Liver (tissue), 9 donors: ENCODE measurements around the gene PDLIM4. TPM values are rescaled to one million over a fixed set of nuclear protein-coding genes. Genes with fewer than 3 reads are reported as not detected.
A peak's percentile ranks its signal among the peaks of the same experiment; 100 is the strongest.

ENCODE experiments used
- DNase-seq: peaks from one replicate; pipeline ENCODE4 v3.0.0-alpha.2; 2017; ENCODE audit warnings: low spot score
- H3K27ac ChIP-seq, 2 donors: one replicate each; pipeline ENCODE4 v1.7.0; 2013; ENCODE audit warnings: inconsistent platforms in 2 of 2, low read length in 2 of 2, control low read depth in 1 of 2, low read depth in 1 of 2, mild to moderate bottlenecking in 1 of 2
- H3K27me3 ChIP-seq, 4 donors: one replicate each; pipeline versions ENCODE4 v1.6.1 to v1.7.0; 2013; ENCODE audit warnings: low read length in 3 of 4, inconsistent platforms in 1 of 4, mild to moderate bottlenecking in 1 of 4, moderate library complexity in 1 of 4; ENCODE audit not compliant: control insufficient read depth in 4 of 4, insufficient read depth in 4 of 4
- H3K36me3 ChIP-seq, 4 donors: one replicate each; pipeline versions ENCODE4 v1.6.1 to v1.7.0; 2013; ENCODE audit warnings: low read length in 3 of 4, mild to moderate bottlenecking in 3 of 4, low read depth in 1 of 4, moderate library complexity in 1 of 4; ENCODE audit not compliant: control insufficient read depth in 4 of 4, insufficient read depth in 3 of 4
- H3K4me1 ChIP-seq, 4 donors: one replicate each; pipeline versions ENCODE4 v1.6.1 to v1.7.0; 2013; ENCODE audit warnings: low read length in 3 of 4, mild to moderate bottlenecking in 3 of 4, moderate library complexity in 1 of 4; ENCODE audit not compliant: control insufficient read depth in 4 of 4, insufficient read depth in 4 of 4
- H3K4me3 ChIP-seq, 3 donors: one replicate each; pipeline versions ENCODE4 v1.6.1 to v1.7.0; 2013; ENCODE audit warnings: low read length in 3 of 3, control low read depth in 1 of 3, low read depth in 1 of 3, mild to moderate bottlenecking in 1 of 3
- H3K9ac ChIP-seq, 2 donors: one replicate each; pipeline ENCODE4 v1.7.0; 2013; ENCODE audit warnings: low read length in 2 of 2, mild to moderate bottlenecking in 2 of 2, moderate library complexity in 2 of 2, control low read depth in 1 of 2, low read depth in 1 of 2
- H3K9me3 ChIP-seq, 4 donors: one replicate each; pipeline versions ENCODE4 v1.6.1 to v1.7.0; 2013; ENCODE audit warnings: low read length in 3 of 4; ENCODE audit not compliant: control insufficient read depth in 4 of 4
- EGR1 ChIP-seq, 2 donors: IDR thresholded peaks; 2 replicates each; pipeline ENCODE4 v1.6.1; 2016 to 2018; ENCODE audit warnings: antibody characterized with exemption in 2 of 2, low read depth in 2 of 2
- FOXA1 ChIP-seq: IDR thresholded peaks from 2 replicates; pipeline ENCODE4 v1.6.1; 2016; ENCODE audit warnings: antibody characterized with exemption
- FOXA2 ChIP-seq: IDR thresholded peaks from 2 replicates; pipeline ENCODE4 v1.6.1; 2016; ENCODE audit warnings: antibody characterized with exemption
- GABPA ChIP-seq, 2 donors: IDR thresholded peaks in 1 of 2; conservative IDR thresholded peaks in 1 of 2; 2 replicates each; pipeline ENCODE4 v1.6.1; 2016; ENCODE audit warnings: antibody characterized with exemption in 2 of 2, mild to moderate bottlenecking in 1 of 2, moderate library complexity in 1 of 2
- HNF4A ChIP-seq, 2 donors: conservative IDR thresholded peaks; 2 replicates each; pipeline ENCODE4 v1.6.1; 2016; ENCODE audit warnings: antibody characterized with exemption in 2 of 2, mild to moderate bottlenecking in 2 of 2
- HNF4G ChIP-seq: IDR thresholded peaks from 2 replicates; pipeline ENCODE4 v1.6.1; 2016; ENCODE audit warnings: antibody characterized with exemption
- JUND ChIP-seq, 2 donors: IDR thresholded peaks; 2 replicates each; pipeline ENCODE4 v1.6.1; 2016; ENCODE audit warnings: antibody characterized with exemption in 2 of 2
- MAX ChIP-seq: IDR thresholded peaks from 2 replicates; pipeline ENCODE4 v1.6.1; 2016; ENCODE audit warnings: antibody characterized with exemption
- NR2F2 ChIP-seq: IDR thresholded peaks from 2 replicates; pipeline ENCODE4 v1.6.1; 2016; ENCODE audit warnings: antibody characterized with exemption
- RAD21 ChIP-seq, 2 donors: IDR thresholded peaks; 2 replicates each; pipeline ENCODE4 v1.6.1; 2016; ENCODE audit warnings: antibody characterized with exemption in 2 of 2, mild to moderate bottlenecking in 2 of 2
- RXRA ChIP-seq, 2 donors: IDR thresholded peaks; 2 replicates each; pipeline ENCODE4 v1.6.1; 2017 to 2018; ENCODE audit warnings: antibody characterized with exemption in 2 of 2, mild to moderate bottlenecking in 1 of 2
- SP1 ChIP-seq: IDR thresholded peaks from 2 replicates; pipeline ENCODE4 v1.6.1; 2018; ENCODE audit warnings: antibody characterized with exemption, mild to moderate bottlenecking
- TAF1 ChIP-seq: conservative IDR thresholded peaks from 2 replicates; pipeline ENCODE4 v1.6.1; 2016; ENCODE audit warnings: antibody characterized with exemption, mild to moderate bottlenecking
- YY1 ChIP-seq: IDR thresholded peaks from 2 replicates; pipeline ENCODE4 v1.6.1; 2016; ENCODE audit warnings: antibody characterized with exemption, mild to moderate bottlenecking
- ZBTB33 ChIP-seq: IDR thresholded peaks from 2 replicates; pipeline ENCODE4 v1.6.1; 2016; ENCODE audit warnings: antibody characterized with exemption
- WGBS: extraction: QIAGEN DNeasy Blood & Tissue Kit; methylation state at CpG from one replicate; pipeline ENCODE4 v1.1.7; 2013; 5-methylcytosine and 5-hydroxymethylcytosine counted together
- polyA plus RNA-seq, 2 donors: library from polyadenylated mRNA; stranded (reverse) in 1 of 2; unstranded in 1 of 2; fragments of 200-250 nt in 1 of 2; fragments of >200 nt in 1 of 2; fragmentation: Nextera tagmentation in 1 of 2; extraction: Ambion mirVana in 1 of 2; gene quantifications; one replicate each; pipeline versions ENCODE4 v1.2.1 to v1.2.3, GENCODE V29; 2013 to 2015
- total RNA-seq, 2 donors: library from RNA; depleted of rRNA; stranded (reverse); fragments of >200 nt; gene quantifications; one replicate each; pipeline ENCODE4 v1.2.3, GENCODE V29; 2014
- TF ChIP-seq, protein P1 (sequence below): IDR thresholded peaks from 2 replicates; pipeline ENCODE4 v1.6.1; 2016; ENCODE audit warnings: antibody characterized with exemption
- TF ChIP-seq, protein P2 (sequence below): IDR thresholded peaks from 2 replicates; pipeline ENCODE4 v1.6.1; 2016; ENCODE audit warnings: antibody characterized with exemption, mild to moderate bottlenecking
- TF ChIP-seq, protein P3 (sequence below): fragments of 150-350 bp; IDR thresholded peaks from 2 replicates; pipeline ENCODE4 v1.5.1; 2017; ENCODE audit warnings: improper control_type of control experiment, low read depth, low read length; ENCODE audit not compliant: missing input control
- donor health status: healthy.
- donor health status: healthy.
- donor health status: healthy.
- donor health status: healthy.
- donor health status: healthy.

PDLIM4 gene
- total and polyA plus RNA-seq, 4 donors: 0.25 to 0.93 (median 0.65) TPM

GRCh38 chr5:132227235-132227484, 30.3 kb upstream of the PDLIM4 start:
- TF ChIP-seq SP1 (no peak), TAF1 (no peak), FOXA2 (no peak), HNF4A (conservative IDR thresholded peaks at IDR 0.05) (no peak), RAD21 (IDR thresholded peaks at IDR 0.05) (no peak), ZBTB33 (no peak), MAX (no peak), NR2F2 (no peak), EGR1 (IDR thresholded peaks at IDR 0.05; ENCODE audit: low read depth in 2 of 2) (no peak), HNF4G (no peak), GABPA (IDR thresholded peaks at IDR 0.05 in 1 of 2, conservative IDR thresholded peaks at IDR 0.05 in 1 of 2) (no peak), JUND (IDR thresholded peaks at IDR 0.05) (no peak), YY1 (no peak), RXRA (IDR thresholded peaks at IDR 0.05) (no peak), FOXA1 (no peak)
- TF ChIP-seq, protein P1, sequence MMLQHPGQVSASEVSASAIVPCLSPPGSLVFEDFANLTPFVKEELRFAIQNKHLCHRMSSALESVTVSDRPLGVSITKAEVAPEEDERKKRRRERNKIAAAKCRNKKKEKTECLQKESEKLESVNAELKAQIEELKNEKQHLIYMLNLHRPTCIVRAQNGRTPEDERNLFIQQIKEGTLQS: no peak
- TF ChIP-seq, protein P2, sequence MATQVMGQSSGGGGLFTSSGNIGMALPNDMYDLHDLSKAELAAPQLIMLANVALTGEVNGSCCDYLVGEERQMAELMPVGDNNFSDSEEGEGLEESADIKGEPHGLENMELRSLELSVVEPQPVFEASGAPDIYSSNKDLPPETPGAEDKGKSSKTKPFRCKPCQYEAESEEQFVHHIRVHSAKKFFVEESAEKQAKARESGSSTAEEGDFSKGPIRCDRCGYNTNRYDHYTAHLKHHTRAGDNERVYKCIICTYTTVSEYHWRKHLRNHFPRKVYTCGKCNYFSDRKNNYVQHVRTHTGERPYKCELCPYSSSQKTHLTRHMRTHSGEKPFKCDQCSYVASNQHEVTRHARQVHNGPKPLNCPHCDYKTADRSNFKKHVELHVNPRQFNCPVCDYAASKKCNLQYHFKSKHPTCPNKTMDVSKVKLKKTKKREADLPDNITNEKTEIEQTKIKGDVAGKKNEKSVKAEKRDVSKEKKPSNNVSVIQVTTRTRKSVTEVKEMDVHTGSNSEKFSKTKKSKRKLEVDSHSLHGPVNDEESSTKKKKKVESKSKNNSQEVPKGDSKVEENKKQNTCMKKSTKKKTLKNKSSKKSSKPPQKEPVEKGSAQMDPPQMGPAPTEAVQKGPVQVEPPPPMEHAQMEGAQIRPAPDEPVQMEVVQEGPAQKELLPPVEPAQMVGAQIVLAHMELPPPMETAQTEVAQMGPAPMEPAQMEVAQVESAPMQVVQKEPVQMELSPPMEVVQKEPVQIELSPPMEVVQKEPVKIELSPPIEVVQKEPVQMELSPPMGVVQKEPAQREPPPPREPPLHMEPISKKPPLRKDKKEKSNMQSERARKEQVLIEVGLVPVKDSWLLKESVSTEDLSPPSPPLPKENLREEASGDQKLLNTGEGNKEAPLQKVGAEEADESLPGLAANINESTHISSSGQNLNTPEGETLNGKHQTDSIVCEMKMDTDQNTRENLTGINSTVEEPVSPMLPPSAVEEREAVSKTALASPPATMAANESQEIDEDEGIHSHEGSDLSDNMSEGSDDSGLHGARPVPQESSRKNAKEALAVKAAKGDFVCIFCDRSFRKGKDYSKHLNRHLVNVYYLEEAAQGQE: no peak
- TF ChIP-seq, protein P3, sequence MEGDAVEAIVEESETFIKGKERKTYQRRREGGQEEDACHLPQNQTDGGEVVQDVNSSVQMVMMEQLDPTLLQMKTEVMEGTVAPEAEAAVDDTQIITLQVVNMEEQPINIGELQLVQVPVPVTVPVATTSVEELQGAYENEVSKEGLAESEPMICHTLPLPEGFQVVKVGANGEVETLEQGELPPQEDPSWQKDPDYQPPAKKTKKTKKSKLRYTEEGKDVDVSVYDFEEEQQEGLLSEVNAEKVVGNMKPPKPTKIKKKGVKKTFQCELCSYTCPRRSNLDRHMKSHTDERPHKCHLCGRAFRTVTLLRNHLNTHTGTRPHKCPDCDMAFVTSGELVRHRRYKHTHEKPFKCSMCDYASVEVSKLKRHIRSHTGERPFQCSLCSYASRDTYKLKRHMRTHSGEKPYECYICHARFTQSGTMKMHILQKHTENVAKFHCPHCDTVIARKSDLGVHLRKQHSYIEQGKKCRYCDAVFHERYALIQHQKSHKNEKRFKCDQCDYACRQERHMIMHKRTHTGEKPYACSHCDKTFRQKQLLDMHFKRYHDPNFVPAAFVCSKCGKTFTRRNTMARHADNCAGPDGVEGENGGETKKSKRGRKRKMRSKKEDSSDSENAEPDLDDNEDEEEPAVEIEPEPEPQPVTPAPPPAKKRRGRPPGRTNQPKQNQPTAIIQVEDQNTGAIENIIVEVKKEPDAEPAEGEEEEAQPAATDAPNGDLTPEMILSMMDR: no peak
- H3K4me1 ChIP-seq: peaks cover 0 to 10% (median 3%) of the 10 kb centered on the region in 4 donors
- 2% methylated on average over 13 of the region's 13 CpGs for WGBS

More at GRCh38 chr5:132227235-132227484, 30.3 kb upstream of the PDLIM4 start:
- no peak for DNase-seq
- peak overlapping the region; percentile 8 to 72 (median 57) for H3K4me3 ChIP-seq
- no peaks in the 10 kb centered on the region for H3K27me3 ChIP-seq
- H3K27ac ChIP-seq: peak overlapping the region; percentile 73 to 75
- H3K36me3 ChIP-seq: no peaks in the 10 kb centered on the region
- H3K9me3 ChIP-seq: no peaks in the 10 kb centered on the region
- H3K9ac ChIP-seq: peak overlapping the region; percentile 14 to 54
